ENCODE data around the gene KANSL1. TPM values are rescaled to one million over a fixed set of nuclear protein-coding genes. Genes with fewer than 3 reads are reported as not detected.
"Not testable (repeated sequence)": the region's sequence is repeated elsewhere in the genome, so short reads cannot be mapped to it uniquely, and the experiment has no call there.

The KANSL1 gene
- total and polyA plus RNA-seq, 8 donors = 24.6 to 86.6 (median 48.2) TPM

DNA sequence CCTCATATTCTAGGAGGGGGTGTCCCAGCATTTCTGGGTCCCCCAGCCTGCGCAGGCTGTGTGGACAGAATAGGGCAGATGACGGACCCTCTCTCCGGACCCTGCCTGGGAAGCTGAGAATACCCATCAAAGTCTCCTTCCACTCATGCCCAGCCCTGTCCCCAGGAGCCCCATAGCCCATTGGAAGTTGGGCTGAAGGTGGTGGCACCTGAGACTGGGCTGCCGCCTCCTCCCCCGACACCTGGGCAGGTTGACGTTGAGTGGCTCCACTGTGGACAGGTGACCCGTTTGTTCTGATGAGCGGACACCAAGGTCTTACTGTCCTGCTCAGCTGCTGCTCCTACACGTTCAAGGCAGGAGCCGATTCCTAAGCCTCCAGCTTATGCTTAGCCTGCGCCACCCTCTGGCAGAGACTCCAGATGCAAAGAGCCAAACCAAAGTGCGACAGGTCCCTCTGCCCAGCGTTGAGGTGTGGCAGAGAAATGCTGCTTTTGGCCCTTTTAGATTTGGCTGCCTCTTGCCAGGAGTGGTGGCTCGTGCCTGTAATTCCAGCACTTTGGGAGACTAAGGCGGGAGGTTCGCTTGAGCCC lies 182.5 kb downstream of the KANSL1 start:
- Histone ChIP-seq H3K9me3 (no peaks in the 10 kb centered on the region), H3K27ac (no peak overlapping the region), H3K4me1 (no peaks in the 10 kb centered on the region), H3K36me3 (no peaks in the 10 kb centered on the region), H3K4me3 (no peak overlapping the region), H3K27me3 (no peaks in the 10 kb centered on the region)
- intact Hi-C loops (cut with DNase I) = no loop called here
- DNase-seq = peak in 1 of 6 donors; percentile 43
- FAIRE-seq = no peak
- 82 to 86% methylated on average over 16 of the region's 16 CpGs for WGBS, 2 donors
- TF ChIP-seq, protein P1, sequence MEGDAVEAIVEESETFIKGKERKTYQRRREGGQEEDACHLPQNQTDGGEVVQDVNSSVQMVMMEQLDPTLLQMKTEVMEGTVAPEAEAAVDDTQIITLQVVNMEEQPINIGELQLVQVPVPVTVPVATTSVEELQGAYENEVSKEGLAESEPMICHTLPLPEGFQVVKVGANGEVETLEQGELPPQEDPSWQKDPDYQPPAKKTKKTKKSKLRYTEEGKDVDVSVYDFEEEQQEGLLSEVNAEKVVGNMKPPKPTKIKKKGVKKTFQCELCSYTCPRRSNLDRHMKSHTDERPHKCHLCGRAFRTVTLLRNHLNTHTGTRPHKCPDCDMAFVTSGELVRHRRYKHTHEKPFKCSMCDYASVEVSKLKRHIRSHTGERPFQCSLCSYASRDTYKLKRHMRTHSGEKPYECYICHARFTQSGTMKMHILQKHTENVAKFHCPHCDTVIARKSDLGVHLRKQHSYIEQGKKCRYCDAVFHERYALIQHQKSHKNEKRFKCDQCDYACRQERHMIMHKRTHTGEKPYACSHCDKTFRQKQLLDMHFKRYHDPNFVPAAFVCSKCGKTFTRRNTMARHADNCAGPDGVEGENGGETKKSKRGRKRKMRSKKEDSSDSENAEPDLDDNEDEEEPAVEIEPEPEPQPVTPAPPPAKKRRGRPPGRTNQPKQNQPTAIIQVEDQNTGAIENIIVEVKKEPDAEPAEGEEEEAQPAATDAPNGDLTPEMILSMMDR (IDR thresholded peaks at IDR 0.05) = no peak
- no peak for ATAC-seq

- no peaks in the 10 kb centered on the region for H3K9me3 ChIP-seq
- WGBS, 2 donors = 85% methylated on average over 33 of the region's 33 CpGs
- FAIRE-seq = no peak
Observed at GRCh38 chr17:46009681-46010596, 183.3 kb downstream of the KANSL1 start.

GRCh38 chr17:46008591-46008990 lies 184.6 kb downstream of the KANSL1 start:
- H3K27ac ChIP-seq = no peak overlapping the region
- 90 to 92% methylated on average over 9 of the region's 9 CpGs for WGBS, 2 donors
- TF ChIP-seq, protein P1 (IDR thresholded peaks at IDR 0.05) = no peak
- no peaks in the 10 kb centered on the region for H3K9me3 ChIP-seq
- intact Hi-C loops (cut with DNase I) = no loop called here
- no peak overlapping the region for H3K4me3 ChIP-seq
- ATAC-seq (no peak), DNase-seq (no peak), FAIRE-seq (no peak)
- H3K27me3 ChIP-seq = no peaks in the 10 kb centered on the region
- H3K36me3 ChIP-seq = no peaks in the 10 kb centered on the region
- peaks cover 3 to 14% (median 9%) of the 10 kb centered on the region in 3 donors for H3K4me1 ChIP-seq

More at GRCh38 chr17:46009681-46010596, 183.3 kb downstream of the KANSL1 start:
- TF ChIP-seq, protein P1 (IDR thresholded peaks at IDR 0.05) = no peak
- H3K36me3 ChIP-seq = no peaks in the 10 kb centered on the region
- DNase-seq (no peak), ATAC-seq (peak in 1 of 4 donors; percentile 33)
- peaks cover 0 to 4% (median 3%) of the 10 kb centered on the region in 3 donors for H3K4me1 ChIP-seq
- no peak overlapping the region for H3K4me3 ChIP-seq
- intact Hi-C loops (cut with DNase I) = no loop called here
- no peak overlapping the region for H3K27ac ChIP-seq
- H3K27me3 ChIP-seq = no peaks in the 10 kb centered on the region

DNA sequence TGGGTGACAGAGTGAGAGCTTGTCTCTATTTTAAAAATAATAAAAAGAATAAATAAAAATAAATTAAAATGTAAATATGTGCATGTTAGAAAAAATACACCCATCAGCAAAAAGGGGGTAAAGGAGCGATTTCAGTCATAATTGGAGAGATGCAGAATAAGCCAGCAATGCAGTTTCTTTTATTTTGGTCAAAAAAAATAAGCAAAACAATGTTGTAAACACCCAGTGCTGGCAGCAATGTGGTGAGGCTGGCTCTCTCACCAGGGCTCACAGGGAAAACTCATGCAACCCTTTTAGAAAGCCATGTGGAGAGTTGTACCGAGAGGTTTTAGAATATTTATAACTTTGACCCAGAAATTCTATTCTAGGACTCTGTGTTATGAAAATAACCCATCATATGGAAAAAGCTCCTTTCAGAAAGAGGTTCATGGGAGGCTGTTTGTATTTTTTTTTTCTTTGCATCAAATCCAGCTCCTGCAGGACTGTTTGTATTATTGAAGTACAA lies 185.7 kb downstream of the KANSL1 start:
- H3K27me3 ChIP-seq = no peaks in the 10 kb centered on the region
- no peaks in the 10 kb centered on the region for H3K36me3 ChIP-seq
- TF ChIP-seq, protein P1 (IDR thresholded peaks at IDR 0.05) = no peak
- WGBS, 2 donors = 81 to 87% methylated on average over 2 of the region's 2 CpGs
- no peaks in the 10 kb centered on the region for H3K9me3 ChIP-seq
- H3K27ac ChIP-seq = no peak overlapping the region
- intact Hi-C loops (cut with DNase I) = no loop called here
- FAIRE-seq (no peak), DNase-seq (no peak), ATAC-seq (no peak)
- H3K4me3 ChIP-seq = no peak overlapping the region
- H3K4me1 ChIP-seq = peaks cover 12 to 21% (median 15%) of the 10 kb centered on the region in 3 donors

DNA sequence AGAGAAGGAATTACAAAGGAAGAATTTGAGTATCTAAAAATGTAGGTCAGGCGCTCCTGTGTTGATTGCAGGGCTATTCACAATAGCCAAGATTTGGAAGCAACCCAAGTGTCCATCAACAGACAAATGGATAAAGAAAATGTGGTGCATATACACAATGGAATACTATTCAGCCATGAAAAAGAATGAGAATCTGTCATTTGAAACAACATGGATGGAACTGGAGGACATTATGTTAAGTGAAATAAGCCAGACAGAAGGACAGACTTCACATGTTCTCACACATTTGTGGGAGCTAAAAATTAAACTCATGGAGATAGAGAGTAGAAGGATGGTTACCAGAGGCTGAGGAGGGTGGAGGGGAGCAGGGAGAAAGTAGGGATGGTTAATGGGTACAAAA lies 187.1 kb downstream of the KANSL1 start:
- H3K36me3 ChIP-seq; FAIRE-seq; DNase-seq; ATAC-seq; H3K27ac ChIP-seq; H3K9me3 ChIP-seq; intact Hi-C loops (cut with DNase I); H3K4me3 ChIP-seq; H3K27me3 ChIP-seq: not testable (repeated sequence)
- WGBS, 2 donors = 97 to 98% methylated on average over 1 of the region's 1 CpG
- H3K4me1 ChIP-seq = peaks cover 12 to 21% (median 15%) of the 10 kb centered on the region in 3 donors

All from pancreas (tissue), 10 donors.